KMS-11 (cell line): Measurements from ENCODE around the gene ATP10B.

Experiments used
- H2AFZ ChIP-seq: fragments of 200-600 bp; sonication (generic); 2 replicates; pipeline ENCODE4 v1.6.1; 2016; ENCODE audit warnings: antibody characterized with exemption, mixed run types, low read depth
- H3K27ac ChIP-seq: fragments of 200-600 bp; sonication (generic); 2 replicates; pipeline ENCODE4 v1.6.1; 2016; ENCODE audit warnings: mild to moderate bottlenecking, mixed run types
- H3K27me3 ChIP-seq: fragments of 200-600 bp; sonication (generic); 2 replicates; pipeline ENCODE4 v1.6.1; 2017; ENCODE audit warnings: mild to moderate bottlenecking, low read depth, mixed run types, moderate library complexity; ENCODE audit not compliant: insufficient read depth
- H3K36me3 ChIP-seq: fragments of 200-600 bp; sonication (generic); 2 replicates; pipeline ENCODE4 v1.6.1; 2017; ENCODE audit warnings: mild to moderate bottlenecking, mixed run types; ENCODE audit not compliant: insufficient read depth
- H3K4me1 ChIP-seq: fragments of 200-600 bp; sonication (generic); 2 replicates; pipeline ENCODE4 v1.6.1; 2016; ENCODE audit warnings: mild to moderate bottlenecking, low read depth, mixed run types; ENCODE audit not compliant: poor library complexity, severe bottlenecking
- H3K4me2 ChIP-seq: fragments of 200-600 bp; sonication (generic); 2 replicates; pipeline ENCODE4 v1.7.0; 2016; ENCODE audit warnings: mild to moderate bottlenecking, mixed run types
- H3K4me3 ChIP-seq: fragments of 200-600 bp; sonication (generic); IDR thresholded peaks from 2 replicates; pipeline ENCODE4 v1.6.1; 2017; ENCODE audit warnings: low read depth, low read length, mixed read lengths; ENCODE audit not compliant: insufficient read depth
- H3K79me2 ChIP-seq: fragments of 200-600 bp; sonication (generic); 2 replicates; pipeline ENCODE4 v1.6.1; 2016; ENCODE audit warnings: low read depth, mixed run types; ENCODE audit not compliant: insufficient read depth
- H3K9ac ChIP-seq: fragments of 200-600 bp; sonication (generic); 2 replicates; pipeline ENCODE4 v1.6.1; 2016; ENCODE audit warnings: mild to moderate bottlenecking, mixed run types
- H4K20me1 ChIP-seq: fragments of 200-600 bp; sonication (generic); 2 replicates; pipeline ENCODE4 v1.6.1; 2016; ENCODE audit warnings: mild to moderate bottlenecking, mixed run types; ENCODE audit not compliant: insufficient read depth
- TF ChIP-seq, protein P1 (sequence below): fragments of 200-600 bp; sonication (generic); conservative IDR thresholded peaks from 2 replicates; pipeline ENCODE4 v1.6.1; 2017; ENCODE audit warnings: low read depth, mild to moderate bottlenecking, antibody characterized with exemption, low read length, moderate library complexity, mixed read lengths

The ATP10B gene

DNA sequence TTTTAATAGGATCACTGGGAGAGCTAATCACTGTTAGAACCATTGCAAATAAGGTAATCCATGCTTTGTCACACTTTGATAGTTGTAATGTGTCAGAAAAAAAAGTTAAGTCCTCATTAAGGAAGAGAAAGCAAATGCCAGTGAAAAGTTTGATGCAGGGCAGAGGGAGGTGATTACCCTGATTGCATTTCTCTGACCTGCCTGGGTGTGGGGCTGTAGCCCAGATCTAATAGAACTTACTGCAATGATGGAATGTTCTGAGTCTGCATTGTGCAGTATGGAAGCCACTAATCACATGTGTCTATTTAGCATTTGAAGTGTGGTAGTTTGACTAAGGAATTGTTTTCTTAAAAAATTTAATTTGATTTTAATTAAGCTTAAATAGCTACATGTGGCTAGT is 202.7 kb downstream of the ATP10B start:
- Histone ChIP-seq H3K36me3 (no peaks in the 10 kb centered on the region), H3K27ac (no peak overlapping the region), H3K27me3 (no peaks in the 10 kb centered on the region), H3K9ac (no peak overlapping the region), H3K4me2 (no peak overlapping the region), H3K4me1 (no peaks in the 10 kb centered on the region), H3K4me3 (no peak overlapping the region), H3K79me2 (no peaks in the 10 kb centered on the region), H4K20me1 (no peaks in the 10 kb centered on the region), H2AFZ (no peak overlapping the region)
- TF ChIP-seq, protein P1, sequence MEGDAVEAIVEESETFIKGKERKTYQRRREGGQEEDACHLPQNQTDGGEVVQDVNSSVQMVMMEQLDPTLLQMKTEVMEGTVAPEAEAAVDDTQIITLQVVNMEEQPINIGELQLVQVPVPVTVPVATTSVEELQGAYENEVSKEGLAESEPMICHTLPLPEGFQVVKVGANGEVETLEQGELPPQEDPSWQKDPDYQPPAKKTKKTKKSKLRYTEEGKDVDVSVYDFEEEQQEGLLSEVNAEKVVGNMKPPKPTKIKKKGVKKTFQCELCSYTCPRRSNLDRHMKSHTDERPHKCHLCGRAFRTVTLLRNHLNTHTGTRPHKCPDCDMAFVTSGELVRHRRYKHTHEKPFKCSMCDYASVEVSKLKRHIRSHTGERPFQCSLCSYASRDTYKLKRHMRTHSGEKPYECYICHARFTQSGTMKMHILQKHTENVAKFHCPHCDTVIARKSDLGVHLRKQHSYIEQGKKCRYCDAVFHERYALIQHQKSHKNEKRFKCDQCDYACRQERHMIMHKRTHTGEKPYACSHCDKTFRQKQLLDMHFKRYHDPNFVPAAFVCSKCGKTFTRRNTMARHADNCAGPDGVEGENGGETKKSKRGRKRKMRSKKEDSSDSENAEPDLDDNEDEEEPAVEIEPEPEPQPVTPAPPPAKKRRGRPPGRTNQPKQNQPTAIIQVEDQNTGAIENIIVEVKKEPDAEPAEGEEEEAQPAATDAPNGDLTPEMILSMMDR, result peak; percentile 33

DNA sequence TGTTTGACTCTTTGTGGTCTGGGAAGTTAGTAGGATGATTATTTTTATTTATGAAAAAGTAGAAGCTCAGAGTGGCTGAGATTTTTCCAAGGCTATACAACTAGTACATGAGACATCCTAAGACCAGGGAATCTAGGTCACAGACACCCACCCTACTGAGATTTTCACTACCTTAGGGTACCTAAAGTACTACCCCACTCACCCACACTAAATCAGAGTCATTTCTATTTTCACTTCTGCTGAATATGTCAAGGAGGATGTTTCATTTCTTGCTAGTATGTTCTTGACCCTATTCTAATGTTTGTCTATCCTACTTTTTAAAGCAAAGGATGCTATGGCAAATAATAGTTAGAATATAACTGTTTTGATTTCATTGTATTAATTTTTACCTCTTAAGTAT is 206.0 kb downstream of the ATP10B start:
- Histone ChIP-seq H4K20me1 (no peaks in the 10 kb centered on the region), H3K9ac (no peak overlapping the region), H3K79me2 (no peaks in the 10 kb centered on the region)

DNA sequence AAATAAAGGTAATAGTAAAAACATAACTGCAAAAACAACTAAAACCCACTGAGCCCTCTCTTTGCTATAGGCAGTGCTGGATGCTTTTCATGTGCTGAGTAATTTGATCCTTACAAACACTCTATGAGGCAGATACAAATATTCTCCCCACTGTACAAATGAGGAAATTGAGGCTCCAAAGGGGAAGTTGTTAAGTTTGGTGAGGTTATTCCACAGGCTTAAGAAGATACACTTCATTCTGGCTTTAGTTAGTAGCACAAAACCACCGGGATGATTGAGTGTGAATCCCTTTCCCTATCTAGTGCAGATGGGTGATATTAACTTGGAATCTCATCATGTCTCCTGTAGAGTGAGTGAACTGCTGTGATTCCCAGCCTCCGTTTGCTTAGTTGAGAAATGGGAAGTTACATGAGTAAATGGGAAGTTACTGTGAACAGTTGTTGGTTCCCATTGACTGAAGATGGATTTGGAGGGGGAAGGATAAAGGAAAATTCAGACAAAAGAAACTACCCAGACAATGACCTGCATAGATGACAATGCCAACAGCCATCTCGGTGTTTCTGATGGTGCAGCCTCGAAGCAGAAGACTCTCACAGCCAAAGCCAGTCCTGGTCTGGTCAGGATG is 208.3 kb downstream of the ATP10B start:
- no peaks in the 10 kb centered on the region for H3K79me2 ChIP-seq
- H3K9ac ChIP-seq, result no peak overlapping the region
- no peaks in the 10 kb centered on the region for H4K20me1 ChIP-seq
- H3K27me3 ChIP-seq, result no peaks in the 10 kb centered on the region
- H3K4me3 ChIP-seq, result no peak overlapping the region
- TF ChIP-seq, protein P1, result no peak
- no peak overlapping the region for H3K4me2 ChIP-seq
- no peak overlapping the region for H3K27ac ChIP-seq
- no peak overlapping the region for H2AFZ ChIP-seq
- no peaks in the 10 kb centered on the region for H3K4me1 ChIP-seq
- no peaks in the 10 kb centered on the region for H3K36me3 ChIP-seq

More for the DNA sequence above, 206.0 kb downstream of the ATP10B start:
- Histone ChIP-seq H3K36me3 (no peaks in the 10 kb centered on the region), H2AFZ (no peak overlapping the region), H3K27me3 (no peaks in the 10 kb centered on the region), H3K27ac (no peak overlapping the region), H3K4me1 (no peaks in the 10 kb centered on the region), H3K4me2 (no peak overlapping the region), H3K4me3 (no peak overlapping the region)
- TF ChIP-seq, protein P1, result no peak

GRCh38 chr5:160641405-160641804 is 210.6 kb downstream of the ATP10B start:
- no peak overlapping the region for H3K4me2 ChIP-seq
- no peak overlapping the region for H3K27ac ChIP-seq

More at GRCh38 chr5:160641405-160641804, 210.6 kb downstream of the ATP10B start:
- Histone ChIP-seq H3K36me3 (no peaks in the 10 kb centered on the region), H2AFZ (no peak overlapping the region), H4K20me1 (no peaks in the 10 kb centered on the region), H3K4me1 (no peaks in the 10 kb centered on the region), H3K9ac (no peak overlapping the region), H3K27me3 (no peaks in the 10 kb centered on the region), H3K4me3 (no peak overlapping the region), H3K79me2 (no peaks in the 10 kb centered on the region)
- TF ChIP-seq, protein P1, result no peak
